Vagina (tissue), 2 donors: ENCODE results near the gene LIN37.

ENCODE experiments used
- POLR2AphosphoS5 ChIP-seq, 2 donors: sonication (generic); formaldehyde crosslinking; IDR thresholded peaks; one replicate each; pipeline ENCODE4 v1.9.0; 2017; ENCODE audit warnings: antibody characterized with exemption in 2 of 2, mild to moderate bottlenecking in 2 of 2, low read depth in 1 of 2; ENCODE audit not compliant: insufficient read depth in 1 of 2
- TF ChIP-seq, protein P1 (sequence below), 3 experiments: fragments of 450-650 bp in 2 of 3; fragments of 200-600 bp in 1 of 3; sonication (generic) in 1 of 3; IDR thresholded peaks; one replicate each; pipeline ENCODE4 v1.5.1; 2017 to 2019; ENCODE audit warnings: antibody characterized with exemption in 3 of 3, mild to moderate bottlenecking in 2 of 3, moderate library complexity in 2 of 3

DNA sequence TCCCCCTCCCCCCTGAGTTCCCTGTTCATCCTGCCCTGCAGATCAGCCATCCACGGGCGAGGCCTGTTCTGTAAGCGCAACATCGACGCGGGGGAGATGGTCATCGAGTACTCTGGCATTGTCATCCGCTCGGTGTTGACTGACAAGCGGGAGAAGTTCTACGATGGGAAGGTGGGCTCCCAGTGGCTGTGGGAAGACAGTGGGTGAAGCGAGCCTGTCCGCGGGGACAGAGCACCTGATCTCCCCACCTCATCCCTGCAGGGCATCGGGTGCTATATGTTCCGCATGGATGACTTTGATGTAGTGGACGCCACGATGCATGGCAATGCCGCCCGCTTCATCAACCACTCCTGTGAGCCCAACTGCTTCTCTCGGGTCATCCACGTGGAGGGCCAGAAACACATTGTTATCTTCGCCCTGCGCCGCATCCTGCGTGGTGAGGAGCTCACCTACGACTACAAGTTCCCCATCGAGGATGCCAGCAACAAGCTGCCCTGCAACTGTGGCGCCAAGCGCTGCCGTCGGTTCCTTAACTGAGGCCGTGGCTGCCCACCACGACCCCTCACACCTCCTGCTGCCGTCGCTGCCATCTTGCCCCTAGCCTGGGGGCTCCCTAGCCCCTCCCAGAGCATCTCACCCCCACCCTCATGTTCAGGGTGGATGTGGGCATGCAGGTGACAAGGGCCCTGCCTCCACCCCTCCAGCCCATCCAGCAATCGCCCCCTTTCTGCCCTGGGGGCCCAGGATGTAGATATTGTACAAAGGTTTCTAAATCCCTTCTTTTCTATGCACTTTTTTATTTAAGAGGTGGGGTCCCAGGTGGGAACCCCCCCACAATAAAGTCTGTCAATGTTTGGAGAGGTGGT is 10.1 kb upstream of the LIN37 start:
- no peak for TF ChIP-seq POLR2AphosphoS5 (IDR thresholded peaks at IDR 0.05; ENCODE audit: insufficient read depth in 1 of 2, low read depth in 1 of 2)
- TF ChIP-seq, protein P1, sequence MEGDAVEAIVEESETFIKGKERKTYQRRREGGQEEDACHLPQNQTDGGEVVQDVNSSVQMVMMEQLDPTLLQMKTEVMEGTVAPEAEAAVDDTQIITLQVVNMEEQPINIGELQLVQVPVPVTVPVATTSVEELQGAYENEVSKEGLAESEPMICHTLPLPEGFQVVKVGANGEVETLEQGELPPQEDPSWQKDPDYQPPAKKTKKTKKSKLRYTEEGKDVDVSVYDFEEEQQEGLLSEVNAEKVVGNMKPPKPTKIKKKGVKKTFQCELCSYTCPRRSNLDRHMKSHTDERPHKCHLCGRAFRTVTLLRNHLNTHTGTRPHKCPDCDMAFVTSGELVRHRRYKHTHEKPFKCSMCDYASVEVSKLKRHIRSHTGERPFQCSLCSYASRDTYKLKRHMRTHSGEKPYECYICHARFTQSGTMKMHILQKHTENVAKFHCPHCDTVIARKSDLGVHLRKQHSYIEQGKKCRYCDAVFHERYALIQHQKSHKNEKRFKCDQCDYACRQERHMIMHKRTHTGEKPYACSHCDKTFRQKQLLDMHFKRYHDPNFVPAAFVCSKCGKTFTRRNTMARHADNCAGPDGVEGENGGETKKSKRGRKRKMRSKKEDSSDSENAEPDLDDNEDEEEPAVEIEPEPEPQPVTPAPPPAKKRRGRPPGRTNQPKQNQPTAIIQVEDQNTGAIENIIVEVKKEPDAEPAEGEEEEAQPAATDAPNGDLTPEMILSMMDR (IDR thresholded peaks at IDR 0.05): no peak
